Progenitor cell of endocrine pancreas (in vitro differentiated cells): ENCODE results near the gene SETD1A. TPM values are rescaled to one million over a fixed set of nuclear protein-coding genes. Genes with fewer than 3 reads are reported as not detected.
"Not testable (repeated sequence)": the region's sequence is repeated elsewhere in the genome, so short reads cannot be mapped to it uniquely, and the experiment has no call there.

Experiments
- DNase-seq: peaks from one replicate; pipeline ENCODE4 v3.0.0; 2021; ENCODE audit warnings: low spot score; ENCODE audit not compliant: unreplicated experiment
- H3K27ac Mint-ChIP-seq: 2 replicates; pipeline ENCODE4 v1.8.0; 2021; ENCODE audit warnings: mild to moderate bottlenecking, moderate library complexity, mixed read lengths
- H3K27me3 Mint-ChIP-seq: 2 replicates; pipeline ENCODE4 v1.8.0; 2021; ENCODE audit warnings: mixed read lengths
- H3K36me3 Mint-ChIP-seq: 2 replicates; pipeline ENCODE4 v1.8.0; 2022; ENCODE audit warnings: mixed read lengths; ENCODE audit not compliant: insufficient read depth
- H3K4me1 Mint-ChIP-seq: 2 replicates; pipeline ENCODE4 v1.8.0; 2021; ENCODE audit warnings: low read depth, mixed read lengths
- H3K4me3 Mint-ChIP-seq: 2 replicates; pipeline ENCODE4 v1.8.0; 2021; ENCODE audit warnings: low read depth, mild to moderate bottlenecking, moderate library complexity, mixed read lengths
- H3K9me3 Mint-ChIP-seq: 2 replicates; pipeline ENCODE4 v1.8.0; 2021; ENCODE audit warnings: low read depth, mixed read lengths
- total RNA-seq: library from RNA; stranded (reverse); gene quantifications from 2 replicates; pipeline ENCODE4 v1.2.1, GENCODE V29; 2021
- TF ChIP-seq, protein P1 (sequence below): fragments of 200-600 bp; sonication (generic); IDR thresholded peaks from one replicate; pipeline ENCODE4 v1.5.0; 2021; ENCODE audit warnings: antibody characterized with exemption, mild to moderate bottlenecking; ENCODE audit not compliant: unreplicated experiment

The SETD1A gene
- total RNA-seq, 1 donor from 2014 or later, result 27.7 TPM

DNA sequence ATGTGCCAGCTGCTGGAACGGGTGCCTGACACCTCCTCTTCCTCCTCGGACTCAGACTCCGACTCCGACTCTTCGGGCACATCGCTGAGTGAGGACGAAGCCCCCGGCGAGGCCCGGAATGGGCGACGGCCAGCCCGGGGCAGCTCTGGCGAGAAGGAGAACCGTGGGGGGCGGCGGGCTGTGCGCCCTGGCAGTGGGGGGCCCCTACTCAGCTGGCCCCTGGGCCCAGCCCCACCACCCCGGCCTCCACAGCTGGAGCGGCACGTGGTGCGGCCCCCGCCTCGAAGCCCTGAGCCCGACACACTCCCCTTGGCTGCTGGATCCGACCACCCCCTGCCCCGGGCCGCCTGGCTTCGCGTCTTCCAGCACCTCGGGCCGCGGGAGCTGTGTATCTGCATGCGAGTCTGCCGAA is 27.4 kb upstream of the SETD1A start:
- Mint-ChIP-seq H3K36me3 (peaks cover 11% of the 10 kb centered on the region), H3K27me3 (no peaks in the 10 kb centered on the region), H3K4me3 (no peak overlapping the region), H3K4me1 (peaks cover 2% of the 10 kb centered on the region), H3K27ac (no peak overlapping the region), H3K9me3 (no peaks in the 10 kb centered on the region)
- TF ChIP-seq, protein P1, sequence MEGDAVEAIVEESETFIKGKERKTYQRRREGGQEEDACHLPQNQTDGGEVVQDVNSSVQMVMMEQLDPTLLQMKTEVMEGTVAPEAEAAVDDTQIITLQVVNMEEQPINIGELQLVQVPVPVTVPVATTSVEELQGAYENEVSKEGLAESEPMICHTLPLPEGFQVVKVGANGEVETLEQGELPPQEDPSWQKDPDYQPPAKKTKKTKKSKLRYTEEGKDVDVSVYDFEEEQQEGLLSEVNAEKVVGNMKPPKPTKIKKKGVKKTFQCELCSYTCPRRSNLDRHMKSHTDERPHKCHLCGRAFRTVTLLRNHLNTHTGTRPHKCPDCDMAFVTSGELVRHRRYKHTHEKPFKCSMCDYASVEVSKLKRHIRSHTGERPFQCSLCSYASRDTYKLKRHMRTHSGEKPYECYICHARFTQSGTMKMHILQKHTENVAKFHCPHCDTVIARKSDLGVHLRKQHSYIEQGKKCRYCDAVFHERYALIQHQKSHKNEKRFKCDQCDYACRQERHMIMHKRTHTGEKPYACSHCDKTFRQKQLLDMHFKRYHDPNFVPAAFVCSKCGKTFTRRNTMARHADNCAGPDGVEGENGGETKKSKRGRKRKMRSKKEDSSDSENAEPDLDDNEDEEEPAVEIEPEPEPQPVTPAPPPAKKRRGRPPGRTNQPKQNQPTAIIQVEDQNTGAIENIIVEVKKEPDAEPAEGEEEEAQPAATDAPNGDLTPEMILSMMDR, result no peak
- no peak for DNase-seq

DNA sequence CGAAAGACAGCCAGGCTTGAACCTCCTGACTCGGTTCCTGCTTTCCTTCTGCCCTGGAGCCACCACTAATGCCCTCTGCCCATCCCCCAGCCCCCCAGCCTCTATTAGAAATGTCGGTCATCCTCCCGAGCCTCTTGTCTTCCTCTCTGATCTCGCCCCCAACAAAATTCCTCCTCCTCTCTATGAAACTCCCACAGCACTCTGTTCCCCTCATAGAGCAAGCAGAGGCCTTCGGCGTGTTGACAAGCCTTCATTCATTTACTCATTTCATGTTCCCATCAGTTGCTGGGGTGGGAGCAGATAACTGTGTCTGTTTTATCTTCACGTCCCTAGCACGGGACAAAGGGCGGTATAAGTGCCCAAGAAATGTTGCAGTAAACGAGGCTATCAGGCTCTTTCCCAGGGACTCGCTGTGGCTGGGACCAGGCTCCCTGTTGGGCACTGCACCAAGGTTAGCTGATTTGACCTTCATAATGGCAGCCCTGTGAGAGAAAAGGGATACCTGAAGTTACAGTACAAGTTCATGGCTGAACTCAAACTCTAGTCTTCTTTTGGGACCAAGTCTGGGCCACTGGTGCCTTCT is 26.4 kb upstream of the SETD1A start:
- peaks cover 13% of the 10 kb centered on the region for H3K36me3 Mint-ChIP-seq
- no peak overlapping the region for H3K4me3 Mint-ChIP-seq
- H3K4me1 Mint-ChIP-seq, result peaks cover under 1% of the 10 kb centered on the region
- no peaks in the 10 kb centered on the region for H3K27me3 Mint-ChIP-seq
- DNase-seq, result no peak
- H3K27ac Mint-ChIP-seq, result no peak overlapping the region
- H3K9me3 Mint-ChIP-seq, result no peaks in the 10 kb centered on the region
- TF ChIP-seq, protein P1, result no peak

DNA sequence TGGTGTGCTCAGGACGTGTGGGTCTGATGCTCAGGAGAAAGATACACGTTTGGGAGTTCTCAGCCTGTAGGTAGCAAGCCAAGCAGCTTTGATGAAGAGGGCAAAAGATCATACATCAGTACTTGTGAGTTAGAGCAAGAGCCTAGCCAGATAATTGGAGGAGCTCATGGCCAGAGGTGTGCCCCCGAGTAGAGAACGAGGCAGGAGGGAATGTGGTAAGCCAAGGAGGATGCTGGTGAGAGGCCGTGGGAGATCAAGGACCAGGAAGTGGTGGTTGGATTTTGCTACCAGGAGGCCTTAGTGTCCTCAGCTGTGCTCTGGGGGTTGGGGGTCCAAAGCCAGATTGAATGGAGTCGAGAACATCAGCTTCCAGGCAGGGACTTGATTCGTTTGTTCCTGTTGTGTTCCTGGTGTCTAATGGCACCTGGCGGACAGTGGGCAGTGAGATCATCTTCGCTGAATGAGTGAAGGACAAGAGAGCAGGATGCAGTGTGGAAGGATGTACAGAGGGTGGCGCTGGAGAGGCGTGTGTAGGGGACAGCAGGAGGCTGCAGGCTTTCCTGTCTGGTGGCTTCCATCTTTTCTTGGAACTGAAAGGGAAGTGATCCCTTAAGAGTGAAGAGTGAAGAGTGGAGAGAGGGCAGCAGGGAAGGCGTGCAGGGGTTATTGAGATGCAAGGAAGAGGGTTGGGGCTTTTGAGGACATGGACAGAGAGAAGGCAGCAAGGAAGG is 22.6 kb upstream of the SETD1A start:
- Mint-ChIP-seq H3K4me1 (no peaks in the 10 kb centered on the region), H3K4me3 (no peak overlapping the region), H3K27ac (peak overlapping the region; percentile 46), H3K9me3 (no peaks in the 10 kb centered on the region), H3K36me3 (peaks cover 16% of the 10 kb centered on the region), H3K27me3 (no peaks in the 10 kb centered on the region)
- DNase-seq, result no peak
- TF ChIP-seq, protein P1, result peak; percentile 49

DNA sequence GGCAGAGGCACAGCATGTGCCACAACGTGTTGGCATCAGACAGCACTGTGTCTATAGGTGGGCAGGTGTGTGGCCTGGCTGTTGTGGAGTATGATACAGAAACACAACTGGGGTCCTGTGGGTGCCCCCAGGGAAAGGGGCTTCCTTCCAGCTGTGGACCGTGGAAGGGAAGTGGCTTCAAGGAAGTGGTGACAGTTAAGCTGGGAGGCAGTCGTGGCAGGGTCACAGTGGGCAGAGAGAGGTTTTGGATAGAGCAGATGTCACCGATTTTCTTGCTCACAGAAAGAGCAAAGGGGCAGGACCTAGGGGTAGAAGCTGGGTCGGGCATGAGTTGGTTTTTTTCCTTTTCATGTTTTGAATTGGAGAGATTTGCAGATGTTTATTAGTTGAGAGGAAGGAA is 19.9 kb upstream of the SETD1A start:
- TF ChIP-seq, protein P1, result no peak
- Mint-ChIP-seq H3K9me3 (no peaks in the 10 kb centered on the region), H3K27me3 (no peaks in the 10 kb centered on the region), H3K4me1 (no peaks in the 10 kb centered on the region), H3K36me3 (peaks cover 20% of the 10 kb centered on the region), H3K27ac (peak overlapping the region; percentile 12), H3K4me3 (no peak overlapping the region)
- no peak for DNase-seq

DNA sequence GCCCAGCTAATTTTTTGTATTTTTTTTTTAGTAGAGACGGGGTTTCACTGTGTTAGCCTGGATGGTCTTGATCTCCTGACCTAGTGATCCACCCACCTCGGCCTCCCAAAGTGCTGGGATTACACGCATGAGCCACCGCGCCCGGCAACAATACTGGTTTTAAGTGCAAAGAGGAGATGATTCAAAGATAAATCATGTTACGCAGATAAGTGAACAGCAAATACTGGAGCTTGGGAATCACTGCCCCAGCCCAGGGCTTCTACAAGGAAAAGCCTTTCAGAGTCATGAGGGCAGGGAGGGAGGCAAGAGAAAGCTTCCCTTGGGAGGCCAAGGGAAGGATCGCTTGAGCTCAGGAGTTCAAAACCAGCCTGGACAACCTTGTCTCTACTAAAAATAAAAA is 18.0 kb upstream of the SETD1A start:
- H3K36me3 Mint-ChIP-seq, result peaks cover 30% of the 10 kb centered on the region
- not testable (repeated sequence) for H3K27me3 Mint-ChIP-seq, H3K4me1 Mint-ChIP-seq, H3K4me3 Mint-ChIP-seq, H3K9me3 Mint-ChIP-seq, DNase-seq, H3K27ac Mint-ChIP-seq
